Measurements from ENCODE around the gene SMARCC2.

SMARCC2 gene

DNA sequence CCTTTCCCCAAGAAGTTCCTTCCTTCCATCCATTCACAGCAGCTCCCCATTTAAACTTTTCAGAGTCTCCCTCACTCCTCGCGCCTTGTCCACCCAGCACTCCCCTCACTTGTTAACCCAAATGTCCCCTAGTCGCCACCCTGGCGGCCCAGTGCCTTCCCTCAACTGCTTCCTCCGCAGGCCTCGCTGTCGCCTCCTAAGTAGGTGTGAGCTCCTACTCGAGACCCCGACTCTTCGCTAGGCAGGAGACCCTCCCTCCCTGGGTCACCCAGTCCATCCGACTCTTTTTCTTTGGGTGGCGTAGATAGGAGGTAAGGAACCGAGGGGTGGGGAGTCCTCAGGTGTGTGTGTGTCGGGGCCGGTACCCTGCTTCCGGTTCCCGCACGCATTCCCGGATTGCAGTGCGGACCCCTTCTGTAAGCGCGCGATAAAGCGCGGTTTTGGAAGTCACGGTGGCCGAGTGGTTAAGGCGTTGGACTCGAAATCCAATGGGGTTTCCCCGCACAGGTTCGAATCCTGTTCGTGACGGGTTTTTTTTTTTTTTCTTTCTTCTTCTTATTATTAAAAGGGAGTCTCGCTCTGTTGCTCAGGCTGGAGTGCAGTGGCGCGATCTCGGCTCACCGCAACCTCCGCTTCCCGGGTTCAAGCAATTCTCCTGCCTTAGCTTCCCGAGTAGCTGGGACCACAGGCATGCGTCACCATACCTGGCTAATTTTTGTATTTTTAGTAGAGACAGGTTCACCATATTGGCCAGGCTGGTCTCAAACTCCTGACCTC is 823 bp upstream of the SMARCC2 start (continued):
- TF ChIP-seq, protein P1, sequence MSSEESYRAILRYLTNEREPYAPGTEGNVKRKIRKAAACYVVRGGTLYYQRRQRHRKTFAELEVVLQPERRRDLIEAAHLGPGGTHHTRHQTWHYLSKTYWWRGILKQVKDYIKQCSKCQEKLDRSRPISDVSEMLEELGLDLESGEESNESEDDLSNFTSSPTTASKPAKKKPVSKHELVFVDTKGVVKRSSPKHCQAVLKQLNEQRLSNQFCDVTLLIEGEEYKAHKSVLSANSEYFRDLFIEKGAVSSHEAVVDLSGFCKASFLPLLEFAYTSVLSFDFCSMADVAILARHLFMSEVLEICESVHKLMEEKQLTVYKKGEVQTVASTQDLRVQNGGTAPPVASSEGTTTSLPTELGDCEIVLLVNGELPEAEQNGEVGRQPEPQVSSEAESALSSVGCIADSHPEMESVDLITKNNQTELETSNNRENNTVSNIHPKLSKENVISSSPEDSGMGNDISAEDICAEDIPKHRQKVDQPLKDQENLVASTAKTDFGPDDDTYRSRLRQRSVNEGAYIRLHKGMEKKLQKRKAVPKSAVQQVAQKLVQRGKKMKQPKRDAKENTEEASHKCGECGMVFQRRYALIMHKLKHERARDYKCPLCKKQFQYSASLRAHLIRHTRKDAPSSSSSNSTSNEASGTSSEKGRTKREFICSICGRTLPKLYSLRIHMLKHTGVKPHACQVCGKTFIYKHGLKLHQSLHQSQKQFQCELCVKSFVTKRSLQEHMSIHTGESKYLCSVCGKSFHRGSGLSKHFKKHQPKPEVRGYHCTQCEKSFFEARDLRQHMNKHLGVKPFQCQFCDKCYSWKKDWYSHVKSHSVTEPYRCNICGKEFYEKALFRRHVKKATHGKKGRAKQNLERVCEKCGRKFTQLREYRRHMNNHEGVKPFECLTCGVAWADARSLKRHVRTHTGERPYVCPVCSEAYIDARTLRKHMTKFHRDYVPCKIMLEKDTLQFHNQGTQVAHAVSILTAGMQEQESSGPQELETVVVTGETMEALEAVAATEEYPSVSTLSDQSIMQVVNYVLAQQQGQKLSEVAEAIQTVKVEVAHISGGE (tag by site-specific recombination; conservative IDR thresholded peaks at IDR 0.05; ENCODE audit: low read depth), result peak; percentile 93
- TF ChIP-seq ZNF423 (tag by site-specific recombination; IDR thresholded peaks at IDR 0.05) (no peak), HOXA7 (CRISPR knock-in tag; IDR thresholded peaks at IDR 0.05; ENCODE audit: borderline replicate concordance) (no peak), ZBTB1 (tag by site-specific recombination; IDR thresholded peaks at IDR 0.05) (peak; percentile 92), ZNF174 (tag by site-specific recombination; IDR thresholded peaks at IDR 0.05) (no peak), ZNF510 (tag by site-specific recombination; IDR thresholded peaks at IDR 0.05; ENCODE audit: insufficient replicate concordance) (no peak), ZNF366 (tag by site-specific recombination; conservative IDR thresholded peaks at IDR 0.05) (peak; percentile 84), ZBTB21 (tag by site-specific recombination; IDR thresholded peaks at IDR 0.05) (peak; percentile 72), ZNF549 (tag by site-specific recombination; IDR thresholded peaks at IDR 0.05) (no peak), PRDM1 (tag by site-specific recombination; IDR thresholded peaks at IDR 0.05) (no peak), ZNF48 (tag by site-specific recombination; IDR thresholded peaks at IDR 0.05) (no peak), ZNF776 (tag by site-specific recombination; IDR thresholded peaks at IDR 0.05; ENCODE audit: borderline replicate concordance) (no peak), ZNF623 (tag by site-specific recombination; IDR thresholded peaks at IDR 0.05) (peak; percentile 16; the same call in 1 of the 2 replicates), SALL2 (tag by site-specific recombination; IDR thresholded peaks at IDR 0.05; ENCODE audit: borderline replicate concordance) (no peak; the same call in 1 of the 2 replicates), ZNF184 (tag by site-specific recombination; IDR thresholded peaks at IDR 0.05) (0 out of 2 replicates have a peak, but pooled peaks have one; percentile 63)
- TF ChIP-seq, protein P2, sequence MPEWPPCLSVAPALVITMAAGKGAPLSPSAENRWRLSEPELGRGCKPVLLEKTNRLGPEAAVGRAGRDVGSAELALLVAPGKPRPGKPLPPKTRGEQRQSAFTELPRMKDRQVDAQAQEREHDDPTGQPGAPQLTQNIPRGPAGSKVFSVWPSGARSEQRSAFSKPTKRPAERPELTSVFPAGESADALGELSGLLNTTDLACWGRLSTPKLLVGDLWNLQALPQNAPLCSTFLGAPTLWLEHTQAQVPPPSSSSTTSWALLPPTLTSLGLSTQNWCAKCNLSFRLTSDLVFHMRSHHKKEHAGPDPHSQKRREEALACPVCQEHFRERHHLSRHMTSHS (tag by site-specific recombination; IDR thresholded peaks at IDR 0.05), result no peak
- TF ChIP-seq, protein P3, sequence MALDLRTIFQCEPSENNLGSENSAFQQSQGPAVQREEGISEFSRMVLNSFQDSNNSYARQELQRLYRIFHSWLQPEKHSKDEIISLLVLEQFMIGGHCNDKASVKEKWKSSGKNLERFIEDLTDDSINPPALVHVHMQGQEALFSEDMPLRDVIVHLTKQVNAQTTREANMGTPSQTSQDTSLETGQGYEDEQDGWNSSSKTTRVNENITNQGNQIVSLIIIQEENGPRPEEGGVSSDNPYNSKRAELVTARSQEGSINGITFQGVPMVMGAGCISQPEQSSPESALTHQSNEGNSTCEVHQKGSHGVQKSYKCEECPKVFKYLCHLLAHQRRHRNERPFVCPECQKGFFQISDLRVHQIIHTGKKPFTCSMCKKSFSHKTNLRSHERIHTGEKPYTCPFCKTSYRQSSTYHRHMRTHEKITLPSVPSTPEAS (tag by site-specific recombination; IDR thresholded peaks at IDR 0.05), result peak; percentile 67
- TF ChIP-seq, protein P4, sequence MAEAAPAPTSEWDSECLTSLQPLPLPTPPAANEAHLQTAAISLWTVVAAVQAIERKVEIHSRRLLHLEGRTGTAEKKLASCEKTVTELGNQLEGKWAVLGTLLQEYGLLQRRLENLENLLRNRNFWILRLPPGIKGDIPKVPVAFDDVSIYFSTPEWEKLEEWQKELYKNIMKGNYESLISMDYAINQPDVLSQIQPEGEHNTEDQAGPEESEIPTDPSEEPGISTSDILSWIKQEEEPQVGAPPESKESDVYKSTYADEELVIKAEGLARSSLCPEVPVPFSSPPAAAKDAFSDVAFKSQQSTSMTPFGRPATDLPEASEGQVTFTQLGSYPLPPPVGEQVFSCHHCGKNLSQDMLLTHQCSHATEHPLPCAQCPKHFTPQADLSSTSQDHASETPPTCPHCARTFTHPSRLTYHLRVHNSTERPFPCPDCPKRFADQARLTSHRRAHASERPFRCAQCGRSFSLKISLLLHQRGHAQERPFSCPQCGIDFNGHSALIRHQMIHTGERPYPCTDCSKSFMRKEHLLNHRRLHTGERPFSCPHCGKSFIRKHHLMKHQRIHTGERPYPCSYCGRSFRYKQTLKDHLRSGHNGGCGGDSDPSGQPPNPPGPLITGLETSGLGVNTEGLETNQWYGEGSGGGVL (tag by site-specific recombination; IDR thresholded peaks at IDR 0.05), result no peak; the same call in 1 of the 2 replicates
- TF ChIP-seq, protein P5, sequence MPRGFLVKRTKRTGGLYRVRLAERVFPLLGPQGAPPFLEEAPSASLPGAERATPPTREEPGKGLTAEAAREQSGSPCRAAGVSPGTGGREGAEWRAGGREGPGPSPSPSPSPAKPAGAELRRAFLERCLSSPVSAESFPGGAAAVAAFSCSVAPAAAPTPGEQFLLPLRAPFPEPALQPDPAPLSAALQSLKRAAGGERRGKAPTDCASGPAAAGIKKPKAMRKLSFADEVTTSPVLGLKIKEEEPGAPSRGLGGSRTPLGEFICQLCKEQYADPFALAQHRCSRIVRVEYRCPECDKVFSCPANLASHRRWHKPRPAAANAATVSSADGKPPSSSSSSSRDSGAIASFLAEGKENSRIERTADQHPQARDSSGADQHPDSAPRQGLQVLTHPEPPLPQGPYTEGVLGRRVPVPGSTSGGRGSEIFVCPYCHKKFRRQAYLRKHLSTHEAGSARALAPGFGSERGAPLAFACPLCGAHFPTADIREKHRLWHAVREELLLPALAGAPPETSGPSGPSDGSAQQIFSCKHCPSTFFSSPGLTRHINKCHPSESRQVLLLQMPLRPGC (tag by site-specific recombination; IDR thresholded peaks at IDR 0.05), result peak; percentile 76
- TF ChIP-seq, protein P6, sequence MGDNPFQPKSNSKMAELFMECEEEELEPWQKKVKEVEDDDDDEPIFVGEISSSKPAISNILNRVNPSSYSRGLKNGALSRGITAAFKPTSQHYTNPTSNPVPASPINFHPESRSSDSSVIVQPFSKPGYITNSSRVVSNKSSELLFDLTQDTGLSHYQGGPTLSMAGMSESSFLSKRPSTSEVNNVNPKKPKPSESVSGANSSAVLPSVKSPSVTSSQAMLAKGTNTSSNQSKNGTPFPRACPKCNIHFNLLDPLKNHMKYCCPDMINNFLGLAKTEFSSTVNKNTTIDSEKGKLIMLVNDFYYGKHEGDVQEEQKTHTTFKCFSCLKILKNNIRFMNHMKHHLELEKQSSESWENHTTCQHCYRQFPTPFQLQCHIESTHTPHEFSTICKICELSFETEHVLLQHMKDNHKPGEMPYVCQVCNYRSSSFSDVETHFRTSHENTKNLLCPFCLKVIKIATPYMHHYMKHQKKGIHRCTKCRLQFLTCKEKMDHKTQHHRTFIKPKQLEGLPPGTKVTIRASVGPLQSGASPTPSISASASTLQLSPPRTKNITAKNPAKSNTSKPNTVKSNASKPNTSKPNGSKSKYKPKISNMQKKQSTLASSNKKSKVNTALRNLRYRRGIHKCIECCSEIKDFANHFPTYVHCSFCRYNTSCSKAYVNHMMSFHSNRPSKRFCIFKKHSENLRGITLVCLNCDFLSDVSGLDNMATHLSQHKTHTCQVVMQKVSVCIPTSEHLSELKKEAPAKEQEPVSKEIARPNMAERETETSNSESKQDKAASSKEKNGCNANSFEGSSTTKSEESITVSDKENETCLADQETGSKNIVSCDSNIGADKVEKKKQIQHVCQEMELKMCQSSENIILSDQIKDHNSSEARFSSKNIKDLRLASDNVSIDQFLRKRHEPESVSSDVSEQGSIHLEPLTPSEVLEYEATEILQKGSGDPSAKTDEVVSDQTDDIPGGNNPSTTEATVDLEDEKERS (tag by site-specific recombination; IDR thresholded peaks at IDR 0.05), result peak; percentile 62; the same call in 1 of the 2 replicates
- TF ChIP-seq, protein P7, sequence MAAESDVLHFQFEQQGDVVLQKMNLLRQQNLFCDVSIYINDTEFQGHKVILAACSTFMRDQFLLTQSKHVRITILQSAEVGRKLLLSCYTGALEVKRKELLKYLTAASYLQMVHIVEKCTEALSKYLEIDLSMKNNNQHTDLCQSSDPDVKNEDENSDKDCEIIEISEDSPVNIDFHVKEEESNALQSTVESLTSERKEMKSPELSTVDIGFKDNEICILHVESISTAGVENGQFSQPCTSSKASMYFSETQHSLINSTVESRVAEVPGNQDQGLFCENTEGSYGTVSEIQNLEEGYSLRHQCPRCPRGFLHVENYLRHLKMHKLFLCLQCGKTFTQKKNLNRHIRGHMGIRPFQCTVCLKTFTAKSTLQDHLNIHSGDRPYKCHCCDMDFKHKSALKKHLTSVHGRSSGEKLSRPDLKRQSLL (tag by site-specific recombination; IDR thresholded peaks at IDR 0.05), result no peak
- TF ChIP-seq, protein P8, sequence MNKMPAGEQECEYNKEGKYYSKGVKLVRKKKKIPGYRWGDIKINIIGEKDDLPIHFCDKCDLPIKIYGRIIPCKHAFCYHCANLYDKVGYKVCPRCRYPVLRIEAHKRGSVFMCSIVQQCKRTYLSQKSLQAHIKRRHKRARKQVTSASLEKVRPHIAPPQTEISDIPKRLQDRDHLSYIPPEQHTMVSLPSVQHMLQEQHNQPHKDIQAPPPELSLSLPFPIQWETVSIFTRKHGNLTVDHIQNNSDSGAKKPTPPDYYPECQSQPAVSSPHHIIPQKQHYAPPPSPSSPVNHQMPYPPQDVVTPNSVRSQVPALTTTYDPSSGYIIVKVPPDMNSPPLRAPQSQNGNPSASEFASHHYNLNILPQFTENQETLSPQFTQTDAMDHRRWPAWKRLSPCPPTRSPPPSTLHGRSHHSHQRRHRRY (tag by site-specific recombination; IDR thresholded peaks at IDR 0.05), result no peak

Measured in HEK293 (cell line).